Activated naive CD4-positive, alpha-beta T cell treated with anti-CD3 and anti-CD28 coated beads for 36 hours (primary cell): ENCODE measurements around the gene ZFYVE28. TPM values are rescaled to one million over a fixed set of nuclear protein-coding genes. Genes with fewer than 3 reads are reported as not detected.
"Not testable (repeated sequence)": the region's sequence is repeated elsewhere in the genome, so short reads cannot be mapped to it uniquely, and the experiment has no call there.

Experiments
- CTCF ChIA-PET: fragments of 350-600 bp; sonication (Branson Sonifier 250); formaldehyde crosslinking; loops from one replicate; lab custom pipeline; 2021; ENCODE audit warnings: antibody characterized with exemption; lab: Charles Lee
- DNase-seq: peaks from one replicate; pipeline ENCODE4 v3.0.0-alpha.2; 2020
- H3K27ac Mint-ChIP-seq: one replicate; pipeline ENCODE4 v1.8.0; 2021; ENCODE audit warnings: mild to moderate bottlenecking, mixed read lengths
- H3K27me3 Mint-ChIP-seq: one replicate; pipeline ENCODE4 v1.8.0; 2021; ENCODE audit warnings: low read depth, mixed read lengths
- H3K36me3 Mint-ChIP-seq: one replicate; pipeline ENCODE4 v1.8.0; 2021; ENCODE audit warnings: low read depth, mixed read lengths
- H3K4me1 Mint-ChIP-seq: one replicate; pipeline ENCODE4 v1.8.0; 2021; ENCODE audit warnings: low read depth, mixed read lengths
- H3K4me3 Mint-ChIP-seq: one replicate; pipeline ENCODE4 v1.8.0; 2021; ENCODE audit warnings: mild to moderate bottlenecking, moderate library complexity, mixed read lengths
- H3K9me3 Mint-ChIP-seq: one replicate; pipeline ENCODE4 v1.8.0; 2021; ENCODE audit warnings: mixed read lengths
- intact Hi-C: fragments of 100-400 bp; cut with micrococcal nuclease; formaldehyde crosslinking; loops from one replicate; pipeline ENCODE4 v1.15.1; 2023
- total RNA-seq, 2 experiments: library from RNA; stranded (reverse); gene quantifications; one replicate each; pipeline ENCODE4 v1.2.3, GENCODE V29; 2021

The ZFYVE28 gene
- total RNA-seq, 2 experiments from 2014 or later = 5.3 to 6.2 TPM

GRCh38 chr4:2432991-2433530 is 14.6 kb upstream of the ZFYVE28 start:
- Mint-ChIP-seq H3K4me1 (no peaks in the 10 kb centered on the region), H3K27me3 (no peaks in the 10 kb centered on the region), H3K4me3 (no peak overlapping the region), H3K36me3 (no peaks in the 10 kb centered on the region), H3K9me3 (no peaks in the 10 kb centered on the region), H3K27ac (no peak overlapping the region)
- DNase-seq = no peak
- CTCF ChIA-PET = interaction anchor here (0.6 kb wide), 2 partner anchors 14 to 533 kb away, joined by 3 to 4 read pairs; partner anchors contain the start of gene CFAP99
- intact Hi-C loops = no loop called here

- Mint-ChIP-seq H3K27me3 (no peaks in the 10 kb centered on the region), H3K4me1 (no peaks in the 10 kb centered on the region), H3K36me3 (no peaks in the 10 kb centered on the region), H3K9me3 (no peaks in the 10 kb centered on the region), H3K4me3 (no peak overlapping the region), H3K27ac (no peak overlapping the region)
- intact Hi-C loops = no loop called here
- CTCF ChIA-PET = no interaction called here
- no peak for DNase-seq
Observed at GRCh38 chr4:2432004-2432403, 13.6 kb upstream of the ZFYVE28 start.

GRCh38 chr4:2429945-2430757 is 11.7 kb upstream of the ZFYVE28 start:
- H3K36me3 Mint-ChIP-seq, H3K4me3 Mint-ChIP-seq, intact Hi-C loops, H3K9me3 Mint-ChIP-seq, H3K27me3 Mint-ChIP-seq, H3K4me1 Mint-ChIP-seq, H3K27ac Mint-ChIP-seq, DNase-seq: not testable (repeated sequence)
- CTCF ChIA-PET = interaction anchor here (1.5 kb wide), 1 partner anchor 12 kb away, joined by 3 read pairs; no protein-coding TSS in a partner anchor

GRCh38 chr4:2428496-2429213 is 10.2 kb upstream of the ZFYVE28 start:
- intact Hi-C loops = no loop called here
- no peaks in the 10 kb centered on the region for H3K27me3 Mint-ChIP-seq
- no peak for DNase-seq
- no peak overlapping the region for H3K4me3 Mint-ChIP-seq
- no peaks in the 10 kb centered on the region for H3K9me3 Mint-ChIP-seq
- CTCF ChIA-PET = interaction anchor here (1.4 kb wide), 1 partner anchor 209 kb away, joined by 3 read pairs; no protein-coding TSS in a partner anchor
- no peaks in the 10 kb centered on the region for H3K36me3 Mint-ChIP-seq
- H3K4me1 Mint-ChIP-seq = no peaks in the 10 kb centered on the region
- no peak overlapping the region for H3K27ac Mint-ChIP-seq

- no peak overlapping the region for H3K27ac Mint-ChIP-seq
- H3K36me3 Mint-ChIP-seq = no peaks in the 10 kb centered on the region
- CTCF ChIA-PET = interaction anchor here (1.4 kb wide), 1 partner anchor 208 kb away, joined by 3 read pairs; no protein-coding TSS in a partner anchor
- H3K4me3 Mint-ChIP-seq = no peak overlapping the region
- intact Hi-C loops = no loop called here
- no peak for DNase-seq
- no peaks in the 10 kb centered on the region for H3K4me1 Mint-ChIP-seq
- H3K27me3 Mint-ChIP-seq = no peaks in the 10 kb centered on the region
- H3K9me3 Mint-ChIP-seq = no peaks in the 10 kb centered on the region
Observed at GRCh38 chr4:2427383-2428334, 9.2 kb upstream of the ZFYVE28 start.

GRCh38 chr4:2426711-2427275 is 8.3 kb upstream of the ZFYVE28 start:
- no peaks in the 10 kb centered on the region for H3K36me3 Mint-ChIP-seq
- intact Hi-C loops = no loop called here
- H3K9me3 Mint-ChIP-seq = no peaks in the 10 kb centered on the region
- H3K27me3 Mint-ChIP-seq = peaks cover 5% of the 10 kb centered on the region
- H3K4me1 Mint-ChIP-seq = no peaks in the 10 kb centered on the region
- H3K4me3 Mint-ChIP-seq = no peak overlapping the region
- CTCF ChIA-PET = interaction anchor here (1.4 kb wide), 1 partner anchor 207 kb away, joined by 3 read pairs; no protein-coding TSS in a partner anchor
- DNase-seq = no peak
- no peak overlapping the region for H3K27ac Mint-ChIP-seq

- DNase-seq = no peak
- no peaks in the 10 kb centered on the region for H3K4me1 Mint-ChIP-seq
- H3K9me3 Mint-ChIP-seq = no peaks in the 10 kb centered on the region
- intact Hi-C loops = no loop called here
- no peak overlapping the region for H3K27ac Mint-ChIP-seq
- CTCF ChIA-PET = no interaction called here
- H3K27me3 Mint-ChIP-seq = peaks cover 5% of the 10 kb centered on the region
- H3K4me3 Mint-ChIP-seq = no peak overlapping the region
- H3K36me3 Mint-ChIP-seq = no peaks in the 10 kb centered on the region
Observed at GRCh38 chr4:2426069-2426397, 7.6 kb upstream of the ZFYVE28 start.

- no peaks in the 10 kb centered on the region for H3K4me1 Mint-ChIP-seq
- DNase-seq = no peak
- CTCF ChIA-PET = interaction anchor here (0.6 kb wide), 1 partner anchor 242 kb away, joined by 4 read pairs; no protein-coding TSS in a partner anchor
- H3K27ac Mint-ChIP-seq = no peak overlapping the region
- peaks cover 9% of the 10 kb centered on the region for H3K27me3 Mint-ChIP-seq
- no peaks in the 10 kb centered on the region for H3K36me3 Mint-ChIP-seq
- no peak overlapping the region for H3K4me3 Mint-ChIP-seq
- intact Hi-C loops = no loop called here
- no peaks in the 10 kb centered on the region for H3K9me3 Mint-ChIP-seq
Observed at GRCh38 chr4:2425386-2426068, 7.1 kb upstream of the ZFYVE28 start.

GRCh38 chr4:2424581-2424980 is 6.1 kb upstream of the ZFYVE28 start:
- Mint-ChIP-seq H3K27me3 (peaks cover 18% of the 10 kb centered on the region), H3K4me1 (peaks cover 6% of the 10 kb centered on the region), H3K27ac (no peak overlapping the region), H3K36me3 (no peaks in the 10 kb centered on the region), H3K9me3 (no peaks in the 10 kb centered on the region), H3K4me3 (no peak overlapping the region)
- CTCF ChIA-PET = no interaction called here
- intact Hi-C loops = loop anchor here (5.0 kb wide), 1 partner anchor 202 kb away; no protein-coding TSS in a partner anchor
- DNase-seq = no peak

GRCh38 chr4:2423695-2424094 is 5.2 kb upstream of the ZFYVE28 start:
- Mint-ChIP-seq H3K27me3 (peaks cover 22% of the 10 kb centered on the region), H3K9me3 (no peaks in the 10 kb centered on the region), H3K27ac (no peak overlapping the region), H3K4me1 (peaks cover 12% of the 10 kb centered on the region), H3K4me3 (no peak overlapping the region), H3K36me3 (no peaks in the 10 kb centered on the region)
- CTCF ChIA-PET = no interaction called here
- intact Hi-C loops = loop anchor here (5.0 kb wide), 1 partner anchor 201 kb away; no protein-coding TSS in a partner anchor
- DNase-seq = no peak

GRCh38 chr4:2423066-2423465 is 4.6 kb upstream of the ZFYVE28 start:
- no peaks in the 10 kb centered on the region for H3K9me3 Mint-ChIP-seq
- intact Hi-C loops = loop anchor here (5.0 kb wide), 1 partner anchor 201 kb away; no protein-coding TSS in a partner anchor

More at GRCh38 chr4:2423066-2423465, 4.6 kb upstream of the ZFYVE28 start:
- H3K4me1 Mint-ChIP-seq = peaks cover 12% of the 10 kb centered on the region
- DNase-seq = no peak
- H3K27ac Mint-ChIP-seq = no peak overlapping the region
- H3K4me3 Mint-ChIP-seq = no peak overlapping the region
- H3K36me3 Mint-ChIP-seq = no peaks in the 10 kb centered on the region
- CTCF ChIA-PET = interaction anchor here (0.6 to 2.9 kb wide), 2 partner anchors 19 to 104 kb away, joined by 3 to 15 read pairs; no protein-coding TSS in a partner anchor
- peaks cover 22% of the 10 kb centered on the region for H3K27me3 Mint-ChIP-seq
